Esophagus squamous epithelium (tissue), 4 donors: Measurements from ENCODE around the gene KCNMA1.

Experiments used
- CTCF ChIP-seq, 6 experiments: fragments of 450-650 bp in 4 of 6; fragments of 200-600 bp in 2 of 6; sonication (generic) in 2 of 6; IDR thresholded peaks; one replicate each; pipeline ENCODE4 v1.5.1; 2016 to 2019; ENCODE audit warnings: antibody characterized with exemption in 6 of 6, mild to moderate bottlenecking in 4 of 6, moderate library complexity in 4 of 6
- POLR2A ChIP-seq, 4 donors: fragments of 450-650 bp; IDR thresholded peaks; one replicate each; pipeline ENCODE4 v1.6.1; 2017; ENCODE audit warnings: antibody characterized with exemption in 4 of 4, mild to moderate bottlenecking in 4 of 4, moderate library complexity in 3 of 4

GRCh38 chr10:76962851-76963250 lies 674.8 kb downstream of the KCNMA1 start:
- TF ChIP-seq CTCF (IDR thresholded peaks at IDR 0.05) (no peak), POLR2A (IDR thresholded peaks at IDR 0.05) (no peak)
